ENCODE data around the gene FAM161A. TPM values are rescaled to one million over a fixed set of nuclear protein-coding genes. Genes with fewer than 3 reads are reported as not detected.
"Not testable (repeated sequence)": the region's sequence is repeated elsewhere in the genome, so short reads cannot be mapped to it uniquely, and the experiment has no call there.

Gene FAM161A
- total RNA-seq, 3 donors from 2014 or later (not counting 1 experiment from before 2014, with no cell fraction given) = 0.68 to 1.1 (median 0.88) TPM

GRCh38 chr2:61807036-61807757 lies 46.7 kb downstream of the FAM161A start:
- Mint-ChIP-seq H3K36me3 (no peaks in the 10 kb centered on the region), H3K4me1 (no peaks in the 10 kb centered on the region), H3K27ac (no peak overlapping the region), H3K9me3 (no peaks in the 10 kb centered on the region), H3K27me3 (ENCODE audit: low read depth in 2 of 2) (peaks cover 3 to 8% of the 10 kb centered on the region in 2 donors), H3K4me3 (no peak overlapping the region)
- Histone ChIP-seq H3K9me3 (ENCODE audit: control insufficient read depth, insufficient read depth, low read length) (no peaks in the 10 kb centered on the region), H3K36me3 (ENCODE audit: control insufficient read depth, insufficient read depth, low read length) (no peaks in the 10 kb centered on the region), H3K4me1 (ENCODE audit: control insufficient read depth, insufficient read depth, low read length) (no peaks in the 10 kb centered on the region), H3K4me3 (ENCODE audit: low read length) (no peak overlapping the region), H3K27me3 (ENCODE audit: control insufficient read depth, insufficient read depth, low read length) (no peaks in the 10 kb centered on the region), H3K27ac (ENCODE audit: low read length) (no peak overlapping the region)
- DNase-seq (no peak), ATAC-seq (no peak)
- WGBS (ENCODE audit: insufficient coverage) = 67% methylated on average over 1 of the region's 3 CpGs
- TF ChIP-seq CTCF (IDR thresholded peaks at IDR 0.05) = no peak
- intact Hi-C loops (cut with micrococcal nuclease) = no loop called here

GRCh38 chr2:61802548-61802947 lies 51.3 kb downstream of the FAM161A start:
- Mint-ChIP-seq H3K27me3 (ENCODE audit: low read depth in 2 of 2) (peaks cover 12 to 19% of the 10 kb centered on the region in 2 donors), H3K9me3 (no peaks in the 10 kb centered on the region), H3K27ac (no peak overlapping the region), H3K4me1 (no peaks in the 10 kb centered on the region), H3K4me3 (no peak overlapping the region), H3K36me3 (no peaks in the 10 kb centered on the region)
- Histone ChIP-seq H3K27me3 (ENCODE audit: control insufficient read depth, insufficient read depth, low read length) (no peaks in the 10 kb centered on the region), H3K4me1 (ENCODE audit: control insufficient read depth, insufficient read depth, low read length) (no peaks in the 10 kb centered on the region), H3K4me3 (ENCODE audit: low read length) (no peak overlapping the region), H3K27ac (ENCODE audit: low read length) (no peak overlapping the region), H3K9me3 (ENCODE audit: control insufficient read depth, insufficient read depth, low read length) (no peaks in the 10 kb centered on the region), H3K36me3 (ENCODE audit: control insufficient read depth, insufficient read depth, low read length) (no peaks in the 10 kb centered on the region)
- DNase-seq (no peak), ATAC-seq (no peak)
- TF ChIP-seq CTCF (IDR thresholded peaks at IDR 0.05) = no peak
- intact Hi-C loops (cut with micrococcal nuclease) = no loop called here
- WGBS (ENCODE audit: insufficient coverage) = 89% methylated on average over 4 of the region's 4 CpGs

- H3K27ac ChIP-seq (ENCODE audit: low read length) = no peak overlapping the region
- no peaks in the 10 kb centered on the region for H3K36me3 Mint-ChIP-seq
- 87% methylated on average over 6 of the region's 6 CpGs for WGBS (ENCODE audit: insufficient coverage)
- no peaks in the 10 kb centered on the region for H3K9me3 Mint-ChIP-seq
- H3K4me1 Mint-ChIP-seq = no peaks in the 10 kb centered on the region
- no peaks in the 10 kb centered on the region for H3K27me3 ChIP-seq (ENCODE audit: control insufficient read depth, insufficient read depth, low read length)
- H3K9me3 ChIP-seq (ENCODE audit: control insufficient read depth, insufficient read depth, low read length) = no peaks in the 10 kb centered on the region
- intact Hi-C loops (cut with micrococcal nuclease) = no loop called here
- peaks cover 8 to 19% of the 10 kb centered on the region in 2 donors for H3K27me3 Mint-ChIP-seq (ENCODE audit: low read depth in 2 of 2)
- no peaks in the 10 kb centered on the region for H3K4me1 ChIP-seq (ENCODE audit: control insufficient read depth, insufficient read depth, low read length)
- DNase-seq (no peak), ATAC-seq (no peak)
- H3K27ac Mint-ChIP-seq = no peak overlapping the region
- no peaks in the 10 kb centered on the region for H3K36me3 ChIP-seq (ENCODE audit: control insufficient read depth, insufficient read depth, low read length)
- H3K4me3 ChIP-seq (ENCODE audit: low read length) = no peak overlapping the region
- TF ChIP-seq CTCF (IDR thresholded peaks at IDR 0.05) = no peak
- no peak overlapping the region for H3K4me3 Mint-ChIP-seq
Measured at GRCh38 chr2:61799099-61799498, 54.8 kb downstream of the FAM161A start.

- DNase-seq; H3K9me3 Mint-ChIP-seq; H3K4me1 Mint-ChIP-seq; H3K36me3 ChIP-seq (ENCODE audit: control insufficient read depth, insufficient read depth, low read length); H3K27ac Mint-ChIP-seq; ATAC-seq; H3K36me3 Mint-ChIP-seq; H3K27ac ChIP-seq (ENCODE audit: low read length); intact Hi-C loops (cut with micrococcal nuclease); H3K9me3 ChIP-seq (ENCODE audit: control insufficient read depth, insufficient read depth, low read length); H3K4me3 ChIP-seq (ENCODE audit: low read length); H3K4me3 Mint-ChIP-seq; H3K4me1 ChIP-seq (ENCODE audit: control insufficient read depth, insufficient read depth, low read length); H3K27me3 ChIP-seq (ENCODE audit: control insufficient read depth, insufficient read depth, low read length): not testable (repeated sequence)
- peaks cover 10 to 18% of the 10 kb centered on the region in 2 donors for H3K27me3 Mint-ChIP-seq (ENCODE audit: low read depth in 2 of 2)
- 82% methylated on average over 4 of the region's 4 CpGs for WGBS (ENCODE audit: insufficient coverage)
Measured at GRCh38 chr2:61797446-61797845, 56.4 kb downstream of the FAM161A start.

All from natural killer cell (primary cell).